VCaP (cell line): ENCODE results near the gene LRRC8A.

Experiments used
- H3K27ac ChIP-seq: fragments of 450-650 bp; 2 replicates; pipeline ENCODE4 v1.5.1; 2017
- TF ChIP-seq, protein P1 (sequence below): fragments of 450-650 bp; conservative IDR thresholded peaks from 2 replicates; pipeline ENCODE4 v1.5.1; 2017; ENCODE audit warnings: mild to moderate bottlenecking, moderate library complexity

LRRC8A gene

DNA sequence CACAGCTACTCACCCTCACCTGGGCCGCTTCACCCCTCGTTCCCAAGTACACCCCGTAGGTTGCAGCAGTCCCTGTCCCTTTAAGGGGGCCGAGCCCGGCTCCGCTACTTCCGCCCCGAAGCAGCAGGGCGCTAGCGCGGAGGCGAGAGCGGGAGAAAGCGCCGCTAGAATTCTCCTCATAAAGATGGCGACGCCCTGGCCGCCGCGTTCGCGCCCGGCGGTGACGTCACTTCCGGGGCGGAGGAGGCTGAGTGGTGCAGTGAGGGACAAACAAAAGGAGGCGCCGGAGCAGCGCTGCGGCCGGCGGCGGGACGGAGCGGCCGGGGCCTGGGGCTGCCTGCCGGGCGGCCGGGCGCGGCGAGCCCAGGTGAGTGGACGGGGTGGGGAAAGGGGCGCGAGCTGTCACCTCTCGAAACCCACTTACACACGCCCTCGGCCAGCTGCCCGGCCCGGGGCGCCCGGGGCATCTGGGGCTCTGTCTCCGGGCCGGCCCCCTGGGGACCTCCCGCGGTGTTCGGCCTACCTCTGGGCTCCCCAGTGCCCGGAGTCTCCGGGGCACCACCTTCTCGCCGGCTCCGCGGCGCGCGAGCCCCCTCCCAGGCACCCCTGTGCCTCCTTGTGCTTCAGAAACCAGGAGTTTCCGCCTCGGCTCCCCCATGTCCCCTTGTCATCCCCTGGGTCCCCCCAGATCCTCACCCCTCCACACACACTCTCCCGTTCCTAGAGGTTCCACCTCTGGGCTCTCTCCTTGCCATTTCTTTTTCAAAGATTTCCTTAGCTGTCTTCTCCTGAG, at the start of gene LRRC8A, which contains the start of gene KYAT1:
TSS of gene LRRC8A (plus strand) at position 250 of the 793 bp plus-strand sequence. CDS start 25,032 bp downstream, outside the sequence.
TSS of gene KYAT1 (minus strand) at position 67 of the 793 bp plus-strand sequence. CDS start 36,545 bp downstream, outside the sequence.
- H3K27ac ChIP-seq = peak within 1 kb of the TSS; percentile 91
- TF ChIP-seq, protein P1, sequence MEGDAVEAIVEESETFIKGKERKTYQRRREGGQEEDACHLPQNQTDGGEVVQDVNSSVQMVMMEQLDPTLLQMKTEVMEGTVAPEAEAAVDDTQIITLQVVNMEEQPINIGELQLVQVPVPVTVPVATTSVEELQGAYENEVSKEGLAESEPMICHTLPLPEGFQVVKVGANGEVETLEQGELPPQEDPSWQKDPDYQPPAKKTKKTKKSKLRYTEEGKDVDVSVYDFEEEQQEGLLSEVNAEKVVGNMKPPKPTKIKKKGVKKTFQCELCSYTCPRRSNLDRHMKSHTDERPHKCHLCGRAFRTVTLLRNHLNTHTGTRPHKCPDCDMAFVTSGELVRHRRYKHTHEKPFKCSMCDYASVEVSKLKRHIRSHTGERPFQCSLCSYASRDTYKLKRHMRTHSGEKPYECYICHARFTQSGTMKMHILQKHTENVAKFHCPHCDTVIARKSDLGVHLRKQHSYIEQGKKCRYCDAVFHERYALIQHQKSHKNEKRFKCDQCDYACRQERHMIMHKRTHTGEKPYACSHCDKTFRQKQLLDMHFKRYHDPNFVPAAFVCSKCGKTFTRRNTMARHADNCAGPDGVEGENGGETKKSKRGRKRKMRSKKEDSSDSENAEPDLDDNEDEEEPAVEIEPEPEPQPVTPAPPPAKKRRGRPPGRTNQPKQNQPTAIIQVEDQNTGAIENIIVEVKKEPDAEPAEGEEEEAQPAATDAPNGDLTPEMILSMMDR = peak; percentile 27

DNA sequence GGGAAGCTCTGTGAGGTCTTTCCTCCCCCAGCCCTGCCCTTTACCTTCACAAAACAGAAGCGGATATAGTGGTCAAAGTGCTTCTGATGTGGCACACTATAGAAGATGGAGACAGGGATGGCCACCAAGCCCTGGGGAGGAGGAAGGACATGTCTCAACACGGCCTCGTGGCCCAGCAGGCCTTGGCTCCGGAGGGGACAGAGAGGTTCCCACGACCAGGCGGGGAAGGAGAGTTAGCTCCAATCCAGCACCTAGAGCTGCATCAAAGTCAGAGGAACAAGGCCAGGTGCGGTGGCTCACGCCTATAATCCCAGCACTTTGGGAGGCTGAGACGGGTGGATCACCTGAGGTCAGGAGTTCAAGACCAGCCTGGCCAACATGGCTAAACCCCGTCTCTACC, 48.2 kb upstream of the LRRC8A start:
- TF ChIP-seq, protein P1 = no peak
- H3K27ac ChIP-seq = no peak overlapping the region

DNA sequence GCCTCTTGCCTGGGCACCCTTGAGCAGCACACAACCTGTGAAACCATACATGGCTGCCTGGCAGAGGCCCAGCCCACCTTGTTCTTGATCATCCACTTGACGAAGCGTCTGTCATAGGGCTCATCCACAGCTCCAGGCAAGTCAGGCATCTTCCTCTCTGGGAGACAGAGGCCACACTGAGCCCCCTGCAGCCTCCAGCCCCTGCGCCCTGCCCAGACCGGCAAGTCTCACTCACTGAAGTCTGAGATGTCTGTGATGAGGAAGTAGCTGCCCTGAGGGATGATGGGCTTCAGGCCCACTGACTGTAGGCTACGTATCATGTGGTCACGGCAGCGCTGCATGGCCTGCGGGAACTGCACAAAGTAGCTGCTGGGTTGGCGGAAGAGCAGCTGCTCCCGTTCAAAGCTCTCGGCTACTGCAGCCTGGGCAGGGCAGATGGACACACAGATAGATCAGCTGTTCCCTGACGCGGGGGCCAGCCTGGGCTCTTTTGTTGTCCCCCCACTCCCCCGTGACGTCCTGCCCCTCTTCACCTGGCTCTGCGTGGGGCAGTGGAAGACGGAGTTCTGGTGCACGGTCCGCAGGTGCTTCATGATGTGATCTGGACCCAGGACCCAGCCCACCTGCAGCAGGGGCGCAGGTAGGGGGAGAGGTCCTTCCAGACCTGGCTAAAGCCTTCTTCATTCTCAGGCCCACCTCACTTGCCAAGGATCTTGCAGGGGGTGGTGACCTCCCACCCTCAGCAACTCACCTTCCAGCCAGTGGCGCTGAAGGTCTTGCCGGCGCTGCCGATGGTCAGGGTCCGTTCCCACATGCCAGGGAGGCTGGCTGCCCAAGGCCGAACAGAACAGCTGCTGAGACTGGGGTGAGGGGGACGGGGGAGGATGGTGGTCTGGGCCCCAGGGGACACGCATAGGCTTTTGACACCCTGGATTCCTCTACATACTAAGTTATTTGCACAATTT, 46.4 kb upstream of the LRRC8A start:
- TF ChIP-seq, protein P1 = no peak
- no peak overlapping the region for H3K27ac ChIP-seq

DNA sequence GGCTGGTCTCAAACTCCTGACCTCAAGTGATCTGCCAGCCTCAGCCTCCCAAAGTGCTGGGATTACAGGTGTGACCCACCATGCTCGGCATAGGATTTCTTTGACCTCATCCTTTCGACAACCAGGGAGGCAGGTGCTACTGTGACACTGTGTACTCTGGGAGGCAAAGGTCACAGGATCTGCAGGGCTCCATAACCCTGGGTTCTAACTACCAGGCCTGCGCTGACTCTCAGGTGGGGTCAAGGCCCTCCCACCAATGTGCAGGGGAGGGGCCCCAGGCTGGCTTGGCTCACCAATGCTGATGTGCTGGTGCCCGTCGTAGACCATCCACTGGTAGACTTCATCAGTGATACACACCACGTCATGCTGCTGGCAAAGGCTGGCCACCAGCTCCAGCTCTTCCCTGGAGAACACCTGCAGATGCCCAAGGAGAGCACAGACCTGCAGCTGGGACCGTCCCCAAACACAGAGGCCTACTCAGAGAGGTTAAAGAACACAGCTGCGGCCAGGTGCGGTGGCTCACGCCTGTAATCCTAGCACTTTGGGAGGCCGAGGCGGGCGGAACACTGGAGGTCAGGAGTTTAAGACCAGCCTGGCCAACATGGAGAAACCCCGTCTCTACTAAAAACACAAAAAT, 45.3 kb upstream of the LRRC8A start:
- TF ChIP-seq, protein P1 = no peak
- H3K27ac ChIP-seq = no peak overlapping the region

GRCh38 chr9:128838338-128838737, 43.6 kb upstream of the LRRC8A start:
- TF ChIP-seq, protein P1 = no peak
- H3K27ac ChIP-seq = no peak overlapping the region

GRCh38 chr9:128840524-128840923, 41.4 kb upstream of the LRRC8A start:
- TF ChIP-seq, protein P1 = no peak
- H3K27ac ChIP-seq = no peak overlapping the region
